ENCODE data around the gene NCAM1. TPM values are rescaled to one million over a fixed set of nuclear protein-coding genes. Genes with fewer than 3 reads are reported as not detected.

NCAM1 gene
- total and polyA plus RNA-seq, 2 donors (not counting 3 experiments of a cell fraction or from before 2014, with no cell fraction given): 0.03 TPM; not detected in 1

GRCh38 chr11:113193016-113193415, 231.8 kb downstream of the NCAM1 start:
- no peaks in the 10 kb centered on the region for H3K9me1 ChIP-seq (replicated peaks; ENCODE audit: control insufficient read depth, extremely low read depth, insufficient read depth, low read length)
- no peaks in the 10 kb centered on the region for H3K27me3 ChIP-seq (ENCODE audit: control insufficient read depth in 2 of 2, insufficient read depth in 2 of 2, low read length in 2 of 2)
- intact Hi-C loops (cut with micrococcal nuclease): no loop called here
- ChIA-PET POLR2A (no interaction called here), CTCF (no interaction called here)
- no peak overlapping the region for H2AFZ ChIP-seq (ENCODE audit: low read depth, low read length)
- no peaks in the 10 kb centered on the region for H3K79me2 ChIP-seq (ENCODE audit: control insufficient read depth, insufficient read depth, low read length)
- TF ChIP-seq EZH2 (IDR thresholded peaks at IDR 0.05; ENCODE audit: borderline replicate concordance, low read depth, low read length, severe bottlenecking) (no peak), MYC (IDR thresholded peaks at IDR 0.05; ENCODE audit: low read depth, low read length) (no peak), GATA2 (IDR thresholded peaks at IDR 0.05; ENCODE audit: insufficient read depth, insufficient read length, low read depth, low read length) (no peak), FOS (IDR thresholded peaks at IDR 0.05; ENCODE audit: borderline replicate concordance, insufficient read depth, low read length) (no peak), POLR2A (IDR thresholded peaks at IDR 0.05; ENCODE audit: low read depth, low read length) (no peak), POLR2AphosphoS5 (IDR thresholded peaks at IDR 0.05; ENCODE audit: insufficient read depth, low read depth, low read length) (no peak), JUN (IDR thresholded peaks at IDR 0.05; ENCODE audit: borderline replicate concordance, insufficient read depth, insufficient read length, low read depth) (no peak)
- TF ChIP-seq, protein P1, sequence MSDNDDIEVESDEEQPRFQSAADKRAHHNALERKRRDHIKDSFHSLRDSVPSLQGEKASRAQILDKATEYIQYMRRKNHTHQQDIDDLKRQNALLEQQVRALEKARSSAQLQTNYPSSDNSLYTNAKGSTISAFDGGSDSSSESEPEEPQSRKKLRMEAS (IDR thresholded peaks at IDR 0.05; ENCODE audit: insufficient read depth, insufficient read length): no peak
- TF ChIP-seq, protein P2, sequence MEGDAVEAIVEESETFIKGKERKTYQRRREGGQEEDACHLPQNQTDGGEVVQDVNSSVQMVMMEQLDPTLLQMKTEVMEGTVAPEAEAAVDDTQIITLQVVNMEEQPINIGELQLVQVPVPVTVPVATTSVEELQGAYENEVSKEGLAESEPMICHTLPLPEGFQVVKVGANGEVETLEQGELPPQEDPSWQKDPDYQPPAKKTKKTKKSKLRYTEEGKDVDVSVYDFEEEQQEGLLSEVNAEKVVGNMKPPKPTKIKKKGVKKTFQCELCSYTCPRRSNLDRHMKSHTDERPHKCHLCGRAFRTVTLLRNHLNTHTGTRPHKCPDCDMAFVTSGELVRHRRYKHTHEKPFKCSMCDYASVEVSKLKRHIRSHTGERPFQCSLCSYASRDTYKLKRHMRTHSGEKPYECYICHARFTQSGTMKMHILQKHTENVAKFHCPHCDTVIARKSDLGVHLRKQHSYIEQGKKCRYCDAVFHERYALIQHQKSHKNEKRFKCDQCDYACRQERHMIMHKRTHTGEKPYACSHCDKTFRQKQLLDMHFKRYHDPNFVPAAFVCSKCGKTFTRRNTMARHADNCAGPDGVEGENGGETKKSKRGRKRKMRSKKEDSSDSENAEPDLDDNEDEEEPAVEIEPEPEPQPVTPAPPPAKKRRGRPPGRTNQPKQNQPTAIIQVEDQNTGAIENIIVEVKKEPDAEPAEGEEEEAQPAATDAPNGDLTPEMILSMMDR (IDR thresholded peaks at IDR 0.05; ENCODE audit: extremely low read depth in 1 of 2, insufficient read depth in 1 of 2, low read depth in 1 of 2, low read length in 2 of 2): no peak
- H3K4me2 ChIP-seq (ENCODE audit: insufficient read depth, low read length): no peak overlapping the region
- dilution Hi-C loops (cut with MboI; ENCODE audit: extremely low pct_ligation_motif_present, low sequenced_read_pairs): no loop called here
- DNase-seq (ENCODE audit: low read depth, low spot score) (no peak), FAIRE-seq (no peak)
- H3K9ac ChIP-seq (replicated peaks; ENCODE audit: extremely low read depth, insufficient read depth, low read length): no peak overlapping the region
- H3K27ac ChIP-seq (ENCODE audit: insufficient read depth, low read depth, low read length): no peak overlapping the region
- BruUV-seq (replicated peaks): no TSS peak
- H3K4me1 ChIP-seq (ENCODE audit: control insufficient read depth, extremely low read depth, insufficient read depth, low read length): no peaks in the 10 kb centered on the region
- H3K4me3 ChIP-seq (replicated peaks in 1 of 3; ENCODE audit: insufficient read depth in 1 of 3, low read depth in 1 of 3, low read length in 3 of 3): no peak overlapping the region
- H4K20me1 ChIP-seq (replicated peaks; ENCODE audit: control insufficient read depth, extremely low read depth, insufficient read depth, low read length): no peaks in the 10 kb centered on the region
- no peaks in the 10 kb centered on the region for H3K9me3 ChIP-seq (replicated peaks; ENCODE audit: control insufficient read depth, insufficient read depth, low read length)
- no peaks in the 10 kb centered on the region for H3K36me3 ChIP-seq (ENCODE audit: control insufficient read depth in 2 of 2, extremely low read depth in 1 of 2, insufficient read depth in 2 of 2, low read length in 2 of 2)

Data from endothelial cell of umbilical vein (primary cell).